Kidney (tissue), 14 donors: ENCODE results near the gene SP9. TPM values are rescaled to one million over a fixed set of nuclear protein-coding genes. Genes with fewer than 3 reads are reported as not detected.
A peak's percentile ranks its signal among the peaks of the same experiment; 100 is the strongest.

Source experiments
- DNase-seq, 5 donors: peaks; one replicate each; pipeline ENCODE4 v3.0.0-alpha.2; 2013 to 2020
- FAIRE-seq: peaks from 2 replicates; lab custom pipeline; 2012; peaks lifted over from hg19 to GRCh38; lab: Jason Lieb, UNC
- H3K27ac ChIP-seq, 2 donors: one replicate each; pipeline ENCODE4 v1.7.0; 2013; ENCODE audit warnings: low read depth in 2 of 2, low read length in 2 of 2, inconsistent platforms in 1 of 2
- H3K27me3 ChIP-seq: one replicate; pipeline ENCODE4 v1.7.1; 2013; ENCODE audit warnings: low read length, inconsistent platforms; ENCODE audit not compliant: control insufficient read depth, insufficient read depth
- H3K36me3 ChIP-seq, 3 donors: one replicate each; pipeline versions ENCODE4 v1.7.0 to v1.7.1; 2013; ENCODE audit warnings: low read length in 3 of 3, control low read depth in 1 of 3, inconsistent platforms in 1 of 3; ENCODE audit not compliant: insufficient read depth in 3 of 3, control insufficient read depth in 2 of 3
- H3K4me1 ChIP-seq, 3 donors: one replicate each; pipeline versions ENCODE4 v1.7.0 to v1.7.1; 2013; ENCODE audit warnings: low read length in 3 of 3, inconsistent platforms in 1 of 3, low read depth in 1 of 3; ENCODE audit not compliant: control insufficient read depth in 2 of 3, insufficient read depth in 2 of 3
- H3K4me3 ChIP-seq, 3 donors: one replicate each; pipeline versions ENCODE4 v1.7.0 to v1.8.1; 2013; ENCODE audit warnings: low read length in 3 of 3, control low read depth in 1 of 3, inconsistent platforms in 1 of 3
- H3K9ac ChIP-seq, 3 donors: one replicate each; pipeline versions ENCODE4 v1.7.0 to v1.7.1; 2013; ENCODE audit warnings: low read length in 3 of 3, control low read depth in 1 of 3, inconsistent platforms in 1 of 3
- H3K9me3 ChIP-seq, 3 donors: one replicate each; pipeline versions ENCODE4 v1.7.0 to v1.7.1; 2013; ENCODE audit warnings: low read length in 3 of 3, control low read depth in 1 of 3, inconsistent platforms in 1 of 3; ENCODE audit not compliant: control insufficient read depth in 2 of 3, insufficient read depth in 1 of 3
- intact Hi-C: fragments of 100-400 bp; cut with DNase I; formaldehyde crosslinking; loops from one replicate; pipeline ENCODE4 v1.11.1; 2022
- polyA plus RNA-seq: library from polyadenylated mRNA; stranded (reverse); fragments of 350-450 nt; fragmentation: Illumina TruSeq; extraction: RNeasy Lipid Tissue Mini Kit (QIAGEN cat#74804); gene quantifications from one replicate; pipeline ENCODE4 v1.2.3, GENCODE V29; 2014; ENCODE audit warnings: low read depth, low replicate concordance; ENCODE audit not compliant: insufficient read depth
- total RNA-seq: library from RNA; stranded (reverse); fragmentation: NEBNext Ultra II Directional; extraction: Animal tissue kit (Norgen Biotek cat#: 25700); gene quantifications from one replicate; pipeline ENCODE4 v1.2.1, GENCODE V29; 2021
- TF ChIP-seq, protein P1 (sequence below): IDR thresholded peaks from 3 replicates; pipeline ENCODE4 v1.5.1; 2012; ENCODE audit warnings: mild to moderate bottlenecking, moderate library complexity, borderline replicate concordance; ENCODE audit not compliant: insufficient read depth; ENCODE audit errors: extremely low read depth
- donor health status: control.
- donor health status: control.
- donor health status: control.
- donor health status: control.
- donor health status: control.
- donor health status: DM: yes; HTN: yes; CAD: no.
- donor health status: Normal renal cell carcinoma (clear cell type).

Gene SP9
- total and polyA plus RNA-seq, 2 donors from 2014 or later, result not detected

- Histone ChIP-seq H3K9me3 (no peaks in the 10 kb centered on the region), H3K27me3 (peaks cover 31% of the 10 kb centered on the region), H3K27ac (no peak overlapping the region), H3K4me1 (peaks cover 0 to 8% (median 6%) of the 10 kb centered on the region in 3 donors), H3K4me3 (no peak overlapping the region), H3K9ac (no peak overlapping the region), H3K36me3 (no peaks in the 10 kb centered on the region)
- FAIRE-seq, result no peak
- intact Hi-C loops, result no loop called here
- TF ChIP-seq, protein P1, sequence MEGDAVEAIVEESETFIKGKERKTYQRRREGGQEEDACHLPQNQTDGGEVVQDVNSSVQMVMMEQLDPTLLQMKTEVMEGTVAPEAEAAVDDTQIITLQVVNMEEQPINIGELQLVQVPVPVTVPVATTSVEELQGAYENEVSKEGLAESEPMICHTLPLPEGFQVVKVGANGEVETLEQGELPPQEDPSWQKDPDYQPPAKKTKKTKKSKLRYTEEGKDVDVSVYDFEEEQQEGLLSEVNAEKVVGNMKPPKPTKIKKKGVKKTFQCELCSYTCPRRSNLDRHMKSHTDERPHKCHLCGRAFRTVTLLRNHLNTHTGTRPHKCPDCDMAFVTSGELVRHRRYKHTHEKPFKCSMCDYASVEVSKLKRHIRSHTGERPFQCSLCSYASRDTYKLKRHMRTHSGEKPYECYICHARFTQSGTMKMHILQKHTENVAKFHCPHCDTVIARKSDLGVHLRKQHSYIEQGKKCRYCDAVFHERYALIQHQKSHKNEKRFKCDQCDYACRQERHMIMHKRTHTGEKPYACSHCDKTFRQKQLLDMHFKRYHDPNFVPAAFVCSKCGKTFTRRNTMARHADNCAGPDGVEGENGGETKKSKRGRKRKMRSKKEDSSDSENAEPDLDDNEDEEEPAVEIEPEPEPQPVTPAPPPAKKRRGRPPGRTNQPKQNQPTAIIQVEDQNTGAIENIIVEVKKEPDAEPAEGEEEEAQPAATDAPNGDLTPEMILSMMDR, result no peak
- peak in 2 of 5 donors; percentile 13 to 42 for DNase-seq
These were observed 10.2 kb upstream of the SP9 start for GRCh38 chr2:174324530-174324929.

DNA sequence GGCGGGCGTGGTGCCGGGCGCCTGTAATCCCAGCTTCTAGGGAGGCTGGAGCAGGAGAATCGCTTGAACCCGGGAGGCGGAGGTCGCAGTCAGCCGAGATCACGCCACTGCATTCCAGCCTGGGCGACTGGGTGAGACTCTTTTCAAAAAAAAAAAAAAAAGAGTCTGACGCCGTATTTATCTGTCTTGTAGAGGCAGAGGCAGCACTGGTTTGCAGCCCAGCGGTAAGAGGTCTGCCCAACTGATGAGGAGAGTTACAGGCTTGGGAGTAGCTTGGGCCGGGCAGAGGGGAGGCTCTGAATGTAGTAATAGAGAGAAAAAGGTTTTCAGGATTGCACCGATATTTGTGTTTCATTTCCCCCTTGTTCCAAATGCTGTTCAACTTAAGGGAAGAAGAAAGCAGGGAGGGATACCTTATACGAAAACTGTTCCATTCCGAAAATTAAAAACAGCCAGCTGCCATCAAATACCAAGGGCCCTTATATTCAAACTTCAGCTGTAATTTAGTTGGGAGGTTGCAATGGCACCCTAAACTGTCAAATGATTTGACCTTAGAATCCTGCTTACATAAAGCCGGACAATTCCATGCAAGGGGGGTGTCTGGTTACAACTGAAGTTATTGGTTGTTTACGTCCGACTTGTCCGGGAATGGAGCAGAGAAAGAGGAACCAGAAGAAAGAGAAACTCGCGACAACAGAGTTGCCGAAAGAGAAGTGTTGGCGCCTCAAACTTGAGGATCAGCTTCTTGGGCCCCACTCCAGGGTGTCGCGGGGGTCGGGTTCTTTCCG, 9.2 kb upstream of the SP9 start:
- TF ChIP-seq, protein P1, result no peak
- H3K36me3 ChIP-seq, result no peaks in the 10 kb centered on the region
- DNase-seq (peak in 3 of 5 donors; percentile 39 to 81 (median 76)), FAIRE-seq (no peak)
- H3K4me3 ChIP-seq, result peak overlapping the region in 1 of 3 donors; percentile 26
- H3K9me3 ChIP-seq, result no peaks in the 10 kb centered on the region
- H3K27me3 ChIP-seq, result peaks cover 41% of the 10 kb centered on the region
- H3K9ac ChIP-seq, result no peak overlapping the region
- intact Hi-C loops, result no loop called here
- H3K27ac ChIP-seq, result no peak overlapping the region
- H3K4me1 ChIP-seq, result peaks cover 0 to 8% (median 6%) of the 10 kb centered on the region in 3 donors

GRCh38 chr2:174326161-174327020, 8.4 kb upstream of the SP9 start:
- Histone ChIP-seq H3K4me3 (peak overlapping the region in 1 of 3 donors; percentile 26), H3K27ac (no peak overlapping the region), H3K4me1 (peaks cover 0 to 8% (median 6%) of the 10 kb centered on the region in 3 donors), H3K9ac (no peak overlapping the region), H3K9me3 (no peaks in the 10 kb centered on the region), H3K27me3 (peaks cover 50% of the 10 kb centered on the region), H3K36me3 (no peaks in the 10 kb centered on the region)
- FAIRE-seq (no peak), DNase-seq (peak; percentile 46 to 76 (median 65))
- TF ChIP-seq, protein P1, result no peak
- intact Hi-C loops, result no loop called here
